Measurements from ENCODE around the gene FILIP1.
"Not testable (repeated sequence)": the region's sequence is repeated elsewhere in the genome, so short reads cannot be mapped to it uniquely, and the experiment has no call there.

The FILIP1 gene

GRCh38 chr6:75449630-75450206, 43.9 kb downstream of the FILIP1 start:
- H3K36me3 Mint-ChIP-seq = no peaks in the 10 kb centered on the region
- no peaks in the 10 kb centered on the region for H3K27me3 Mint-ChIP-seq
- ATAC-seq = no peak
- H3K9me3 Mint-ChIP-seq = no peaks in the 10 kb centered on the region
- H3K4me3 Mint-ChIP-seq = no peak overlapping the region
- H3K4me1 Mint-ChIP-seq = no peaks in the 10 kb centered on the region
- no peak overlapping the region for H3K27ac Mint-ChIP-seq

- Mint-ChIP-seq H3K4me3 (no peak overlapping the region), H3K36me3 (no peaks in the 10 kb centered on the region), H3K4me1 (no peaks in the 10 kb centered on the region), H3K27me3 (no peaks in the 10 kb centered on the region), H3K27ac (no peak overlapping the region), H3K9me3 (peaks cover 2% of the 10 kb centered on the region)
- ATAC-seq = no peak
These were observed 47.2 kb downstream of the FILIP1 start for GRCh38 chr6:75446241-75446880.

GRCh38 chr6:75445738-75446137, 47.9 kb downstream of the FILIP1 start:
- H3K27me3 Mint-ChIP-seq = no peaks in the 10 kb centered on the region
- H3K4me3 Mint-ChIP-seq = no peak overlapping the region
- ATAC-seq = no peak
- no peaks in the 10 kb centered on the region for H3K36me3 Mint-ChIP-seq
- no peaks in the 10 kb centered on the region for H3K4me1 Mint-ChIP-seq
- H3K27ac Mint-ChIP-seq = no peak overlapping the region
- H3K9me3 Mint-ChIP-seq = peaks cover 2% of the 10 kb centered on the region

- Mint-ChIP-seq H3K9me3 (peaks cover 2% of the 10 kb centered on the region), H3K27me3 (no peaks in the 10 kb centered on the region), H3K4me3 (no peak overlapping the region), H3K36me3 (no peaks in the 10 kb centered on the region), H3K4me1 (no peaks in the 10 kb centered on the region), H3K27ac (no peak overlapping the region)
- ATAC-seq = no peak
These were observed 48.7 kb downstream of the FILIP1 start for GRCh38 chr6:75444899-75445298.

- not testable (repeated sequence) for H3K27ac Mint-ChIP-seq, H3K4me1 Mint-ChIP-seq, H3K27me3 Mint-ChIP-seq, H3K4me3 Mint-ChIP-seq, H3K36me3 Mint-ChIP-seq, ATAC-seq, H3K9me3 Mint-ChIP-seq
These were observed 51.7 kb downstream of the FILIP1 start for GRCh38 chr6:75441883-75442282.

DNA sequence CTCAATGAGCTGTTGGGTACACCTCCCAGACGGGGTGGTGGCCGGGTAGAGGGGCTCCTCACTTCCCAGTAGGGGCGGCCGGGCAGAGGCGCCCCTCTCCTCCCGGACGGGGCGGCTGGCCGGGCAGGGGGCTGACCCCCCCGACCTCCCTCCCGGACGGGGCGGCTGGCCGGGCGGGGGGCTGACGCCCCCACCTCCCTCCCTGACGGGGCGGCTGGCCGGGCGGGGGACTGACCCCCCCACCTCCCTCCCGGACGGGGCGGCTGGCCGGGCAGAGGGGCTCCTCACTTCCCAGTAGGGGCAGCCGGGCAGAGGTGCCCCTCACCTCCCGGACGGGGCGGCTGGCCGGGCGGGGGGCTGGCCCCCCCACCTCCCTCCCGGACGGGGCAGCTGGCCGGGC, 52.1 kb downstream of the FILIP1 start:
- not testable (repeated sequence) for ATAC-seq, H3K27me3 Mint-ChIP-seq, H3K27ac Mint-ChIP-seq, H3K9me3 Mint-ChIP-seq, H3K4me3 Mint-ChIP-seq, H3K36me3 Mint-ChIP-seq, H3K4me1 Mint-ChIP-seq

DNA sequence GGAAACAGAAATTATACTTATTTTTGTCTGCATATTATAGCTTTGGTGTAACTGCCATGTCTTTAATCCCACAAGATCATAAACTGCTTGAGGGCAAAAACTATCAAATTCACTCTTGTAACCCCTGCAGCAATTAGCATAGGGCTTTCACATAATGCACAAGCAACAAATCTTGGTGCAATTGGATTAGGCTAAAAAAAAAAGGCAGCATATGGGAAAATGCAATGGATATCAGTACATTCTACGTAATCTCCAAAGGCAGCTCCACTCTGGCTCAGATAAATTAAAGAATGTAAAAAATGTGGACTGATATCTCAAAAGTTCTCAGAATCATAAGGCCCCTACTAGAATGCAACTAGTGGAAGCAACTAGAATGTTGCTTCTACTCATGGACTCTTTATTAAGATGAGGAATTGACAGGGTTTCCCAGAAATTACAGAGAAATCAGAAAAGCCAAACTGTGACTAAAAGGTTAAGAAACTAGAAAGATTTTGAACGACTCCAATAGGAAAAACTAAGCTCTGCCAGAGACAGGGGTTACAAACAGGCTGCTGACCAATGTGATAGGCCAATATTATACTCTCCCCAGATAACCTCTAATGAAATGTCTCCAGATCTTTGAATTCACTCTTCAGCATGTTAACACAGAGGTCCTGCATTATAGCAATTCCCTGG, 55.0 kb downstream of the FILIP1 start:
- Mint-ChIP-seq H3K27ac (no peak overlapping the region), H3K9me3 (peaks cover 2% of the 10 kb centered on the region), H3K4me1 (no peaks in the 10 kb centered on the region), H3K36me3 (no peaks in the 10 kb centered on the region), H3K27me3 (peaks cover 9% of the 10 kb centered on the region), H3K4me3 (no peak overlapping the region)
- ATAC-seq = no peak

- peaks cover 9% of the 10 kb centered on the region for H3K27me3 Mint-ChIP-seq
- no peaks in the 10 kb centered on the region for H3K36me3 Mint-ChIP-seq
- H3K4me1 Mint-ChIP-seq = no peaks in the 10 kb centered on the region
- no peak for ATAC-seq
- no peak overlapping the region for H3K27ac Mint-ChIP-seq
- H3K4me3 Mint-ChIP-seq = no peak overlapping the region
- H3K9me3 Mint-ChIP-seq = peaks cover 2% of the 10 kb centered on the region
These were observed 55.6 kb downstream of the FILIP1 start for GRCh38 chr6:75438013-75438431.

DNA sequence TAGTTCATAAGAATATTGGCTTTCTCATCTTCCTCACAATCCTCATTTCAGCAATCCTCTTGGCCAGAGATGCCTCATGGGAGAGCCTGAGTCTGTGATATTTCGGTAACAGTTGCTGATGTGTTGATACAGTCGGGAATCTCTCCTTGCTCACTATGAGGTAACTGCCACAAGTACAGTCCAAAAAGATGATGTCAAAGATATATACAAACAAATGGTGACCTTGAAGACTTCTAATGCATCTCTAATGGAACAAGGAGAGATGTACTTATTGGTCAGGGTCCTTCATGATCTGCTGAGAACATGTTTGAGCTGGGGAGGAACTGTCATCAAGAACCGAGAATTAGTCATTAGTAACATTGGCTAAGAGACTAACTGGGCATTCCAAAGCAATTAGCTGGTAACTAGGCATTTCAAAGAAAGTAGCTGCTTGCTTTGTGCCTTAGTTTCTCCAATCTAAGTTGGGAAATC, 56.1 kb downstream of the FILIP1 start:
- no peaks in the 10 kb centered on the region for H3K9me3 Mint-ChIP-seq
- no peak overlapping the region for H3K27ac Mint-ChIP-seq
- H3K36me3 Mint-ChIP-seq = no peaks in the 10 kb centered on the region
- no peak for ATAC-seq
- H3K27me3 Mint-ChIP-seq = peaks cover 9% of the 10 kb centered on the region
- no peak overlapping the region for H3K4me3 Mint-ChIP-seq
- no peaks in the 10 kb centered on the region for H3K4me1 Mint-ChIP-seq

DNA sequence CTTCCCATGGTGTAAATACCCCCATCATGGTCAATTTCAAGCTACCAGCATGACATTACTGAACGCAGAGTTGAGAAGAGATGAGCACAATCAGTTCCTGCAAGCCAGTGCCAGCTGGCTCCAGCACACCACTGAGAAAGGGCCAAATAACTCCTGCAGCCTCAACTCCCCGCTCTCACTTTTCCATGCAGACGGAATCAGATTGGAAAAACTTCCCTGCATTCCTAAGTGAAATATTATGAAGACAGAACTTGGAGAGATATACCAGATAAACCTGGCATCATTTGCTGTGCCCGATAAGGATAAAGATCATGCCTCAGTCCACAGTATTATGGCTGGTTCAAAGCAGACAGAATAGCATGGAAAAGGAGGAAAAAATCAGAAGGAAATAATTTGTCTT, 56.7 kb downstream of the FILIP1 start:
- no peak overlapping the region for H3K4me3 Mint-ChIP-seq
- H3K4me1 Mint-ChIP-seq = no peaks in the 10 kb centered on the region
- peaks cover 9% of the 10 kb centered on the region for H3K27me3 Mint-ChIP-seq
- H3K9me3 Mint-ChIP-seq = no peaks in the 10 kb centered on the region
- no peak overlapping the region for H3K27ac Mint-ChIP-seq
- no peak for ATAC-seq
- H3K36me3 Mint-ChIP-seq = no peaks in the 10 kb centered on the region

- not testable (repeated sequence) for H3K27ac Mint-ChIP-seq, H3K4me3 Mint-ChIP-seq, H3K9me3 Mint-ChIP-seq, H3K27me3 Mint-ChIP-seq, H3K36me3 Mint-ChIP-seq, H3K4me1 Mint-ChIP-seq, ATAC-seq
These were observed 60.8 kb downstream of the FILIP1 start for GRCh38 chr6:75432809-75433208.

- no peak for ATAC-seq
- H3K36me3 Mint-ChIP-seq = no peaks in the 10 kb centered on the region
- peaks cover 9% of the 10 kb centered on the region for H3K27me3 Mint-ChIP-seq
- no peak overlapping the region for H3K27ac Mint-ChIP-seq
- peaks cover 10% of the 10 kb centered on the region for H3K9me3 Mint-ChIP-seq
- H3K4me3 Mint-ChIP-seq = no peak overlapping the region
- no peaks in the 10 kb centered on the region for H3K4me1 Mint-ChIP-seq
These were observed 62.2 kb downstream of the FILIP1 start for GRCh38 chr6:75431379-75431778.

- ATAC-seq = no peak
- H3K4me3 Mint-ChIP-seq = no peak overlapping the region
- H3K4me1 Mint-ChIP-seq = no peaks in the 10 kb centered on the region
- H3K9me3 Mint-ChIP-seq = peaks cover 10% of the 10 kb centered on the region
- no peaks in the 10 kb centered on the region for H3K36me3 Mint-ChIP-seq
- no peak overlapping the region for H3K27ac Mint-ChIP-seq
- H3K27me3 Mint-ChIP-seq = peaks cover 9% of the 10 kb centered on the region
These were observed 62.8 kb downstream of the FILIP1 start for GRCh38 chr6:75430631-75431325.

- no peak for ATAC-seq
- Mint-ChIP-seq H3K4me3 (no peak overlapping the region), H3K9me3 (peaks cover 10% of the 10 kb centered on the region), H3K4me1 (no peaks in the 10 kb centered on the region), H3K27ac (no peak overlapping the region), H3K27me3 (no peaks in the 10 kb centered on the region), H3K36me3 (no peaks in the 10 kb centered on the region)
These were observed 64.4 kb downstream of the FILIP1 start for GRCh38 chr6:75429061-75429703.

- Mint-ChIP-seq H3K9me3 (peaks cover 10% of the 10 kb centered on the region), H3K36me3 (no peaks in the 10 kb centered on the region), H3K27me3 (no peaks in the 10 kb centered on the region), H3K4me1 (no peaks in the 10 kb centered on the region), H3K27ac (no peak overlapping the region), H3K4me3 (no peak overlapping the region)
- ATAC-seq = no peak
These were observed 65.4 kb downstream of the FILIP1 start for GRCh38 chr6:75428204-75428603.
